Esophagus squamous epithelium (tissue), 5 donors: ENCODE results near the gene SCAPER. TPM values are rescaled to one million over a fixed set of nuclear protein-coding genes. Genes with fewer than 3 reads are reported as not detected.

Experiments used
- DNase-seq: peaks from one replicate; lab custom pipeline; 2025; lab: John Stamatoyannopoulos, UW
- H3K27ac ChIP-seq, 4 donors: fragments of 200-600 bp; sonication (generic); one replicate each; pipeline ENCODE4 v1.5.1; 2016 to 2019; ENCODE audit warnings: mild to moderate bottlenecking in 1 of 4
- H3K27me3 ChIP-seq, 4 donors: fragments of 200-600 bp; sonication (generic); 1 replicate in 3 of 4; 2 replicates in 1 of 4; pipeline versions ENCODE4 v1.5.1 to v1.6.0; 2017 to 2021; ENCODE audit warnings: antibody characterized with exemption in 1 of 4
- H3K36me3 ChIP-seq, 3 donors: fragments of 200-600 bp; sonication (generic); one replicate each; pipeline ENCODE4 v1.5.1; 2016 to 2019
- H3K4me1 ChIP-seq, 3 donors: fragments of 200-600 bp; sonication (generic); one replicate each; pipeline ENCODE4 v1.5.1; 2017 to 2019
- H3K4me3 ChIP-seq, 4 donors: fragments of 200-600 bp; sonication (generic); 1 replicate in 3 of 4; 2 replicates in 1 of 4; pipeline ENCODE4 v1.5.1; 2016 to 2019; ENCODE audit warnings: mild to moderate bottlenecking in 2 of 4, moderate library complexity in 1 of 4
- H3K9me3 ChIP-seq, 3 donors: fragments of 200-600 bp; sonication (generic); one replicate each; pipeline ENCODE4 v1.5.1; 2016 to 2019
- POLR2A ChIP-seq, 4 donors: fragments of 450-650 bp; IDR thresholded peaks; one replicate each; pipeline ENCODE4 v1.6.1; 2017; ENCODE audit warnings: antibody characterized with exemption in 4 of 4, mild to moderate bottlenecking in 4 of 4, moderate library complexity in 3 of 4
- WGBS, 2 donors: methylation state at CpG; one replicate each; pipeline ENCODE4 v1.1.5; 2018; 5-methylcytosine and 5-hydroxymethylcytosine counted together
- intact Hi-C: fragments of 100-400 bp; cut with DNase I; formaldehyde crosslinking; loops from one replicate; pipeline ENCODE4 v1.15.0; 2022
- total RNA-seq, 4 donors: library from RNA; depleted of rRNA; stranded (reverse); fragments of >200 nt; gene quantifications; one replicate each; pipeline ENCODE4 v1.1.0, GENCODE V29; 2016
- TF ChIP-seq, protein P1 (sequence below), 6 experiments: fragments of 450-650 bp in 4 of 6; fragments of 200-600 bp in 2 of 6; sonication (generic) in 2 of 6; IDR thresholded peaks; one replicate each; pipeline ENCODE4 v1.5.1; 2016 to 2019; ENCODE audit warnings: antibody characterized with exemption in 6 of 6, mild to moderate bottlenecking in 4 of 6, moderate library complexity in 4 of 6
- donor health status: DM: yes; HTN: yes; CAD: no.

SCAPER gene
- total RNA-seq, 4 donors from 2014 or later = 18.3 to 30.1 (median 25.3) TPM

DNA sequence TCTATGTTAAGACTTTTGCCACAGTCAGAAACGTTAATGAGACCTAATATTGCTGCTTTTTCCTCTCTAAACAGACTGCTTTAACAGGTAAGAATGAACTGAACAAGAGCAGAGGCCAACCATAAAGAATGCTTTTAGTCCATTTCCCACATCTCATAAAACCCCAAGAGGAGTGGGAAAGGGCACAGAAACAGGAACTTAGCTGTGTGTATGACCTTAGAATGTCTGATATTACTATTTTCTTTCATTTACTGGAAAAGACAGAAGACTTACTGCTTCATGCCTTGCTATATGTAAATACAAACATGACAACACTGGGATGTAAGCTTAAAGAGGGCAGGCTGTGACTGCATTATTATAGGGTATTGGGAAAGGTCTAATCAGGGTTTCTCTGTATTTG is 453.6 kb downstream of the SCAPER start:
- TF ChIP-seq, protein P1, sequence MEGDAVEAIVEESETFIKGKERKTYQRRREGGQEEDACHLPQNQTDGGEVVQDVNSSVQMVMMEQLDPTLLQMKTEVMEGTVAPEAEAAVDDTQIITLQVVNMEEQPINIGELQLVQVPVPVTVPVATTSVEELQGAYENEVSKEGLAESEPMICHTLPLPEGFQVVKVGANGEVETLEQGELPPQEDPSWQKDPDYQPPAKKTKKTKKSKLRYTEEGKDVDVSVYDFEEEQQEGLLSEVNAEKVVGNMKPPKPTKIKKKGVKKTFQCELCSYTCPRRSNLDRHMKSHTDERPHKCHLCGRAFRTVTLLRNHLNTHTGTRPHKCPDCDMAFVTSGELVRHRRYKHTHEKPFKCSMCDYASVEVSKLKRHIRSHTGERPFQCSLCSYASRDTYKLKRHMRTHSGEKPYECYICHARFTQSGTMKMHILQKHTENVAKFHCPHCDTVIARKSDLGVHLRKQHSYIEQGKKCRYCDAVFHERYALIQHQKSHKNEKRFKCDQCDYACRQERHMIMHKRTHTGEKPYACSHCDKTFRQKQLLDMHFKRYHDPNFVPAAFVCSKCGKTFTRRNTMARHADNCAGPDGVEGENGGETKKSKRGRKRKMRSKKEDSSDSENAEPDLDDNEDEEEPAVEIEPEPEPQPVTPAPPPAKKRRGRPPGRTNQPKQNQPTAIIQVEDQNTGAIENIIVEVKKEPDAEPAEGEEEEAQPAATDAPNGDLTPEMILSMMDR (IDR thresholded peaks at IDR 0.05) = no peak
- no peak for TF ChIP-seq POLR2A (IDR thresholded peaks at IDR 0.05)
- 38 to 44% methylated on average over 1 of the region's 1 CpG for WGBS, 2 donors

DNA sequence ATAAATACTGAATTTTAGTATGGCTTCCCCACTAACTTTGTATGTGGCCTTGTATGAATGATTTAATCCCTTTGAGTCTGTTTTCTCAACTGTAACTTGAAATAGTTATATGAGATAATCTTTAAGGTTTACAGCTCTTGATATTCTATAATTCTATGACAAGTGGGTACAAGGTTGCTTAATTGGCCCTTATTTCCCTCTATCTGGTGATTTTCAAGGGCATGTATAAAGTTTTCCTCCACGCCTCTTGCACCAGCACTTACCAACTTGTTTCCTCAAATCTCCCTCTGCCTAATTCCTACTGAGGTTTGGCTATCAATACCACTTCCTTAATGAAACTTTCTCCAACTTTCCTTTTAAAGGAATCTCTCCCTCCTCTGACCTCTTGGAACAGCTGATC is 455.7 kb downstream of the SCAPER start:
- intact Hi-C loops = no loop called here
- Histone ChIP-seq H3K9me3 (no peaks in the 10 kb centered on the region), H3K27ac (no peak overlapping the region), H3K36me3 (no peaks in the 10 kb centered on the region), H3K4me3 (no peak overlapping the region), H3K27me3 (no peaks in the 10 kb centered on the region), H3K4me1 (no peaks in the 10 kb centered on the region)
- DNase-seq = no peak
- 83 to 96% methylated on average over 1 of the region's 1 CpG for WGBS, 2 donors
- TF ChIP-seq POLR2A (IDR thresholded peaks at IDR 0.05) = no peak
- TF ChIP-seq, protein P1 (IDR thresholded peaks at IDR 0.05) = no peak

More for the DNA sequence above, 453.6 kb downstream of the SCAPER start:
- Histone ChIP-seq H3K9me3 (no peaks in the 10 kb centered on the region), H3K4me3 (no peak overlapping the region), H3K4me1 (no peaks in the 10 kb centered on the region), H3K36me3 (no peaks in the 10 kb centered on the region), H3K27ac (no peak overlapping the region), H3K27me3 (no peaks in the 10 kb centered on the region)
- DNase-seq = no peak
- intact Hi-C loops = no loop called here

DNA sequence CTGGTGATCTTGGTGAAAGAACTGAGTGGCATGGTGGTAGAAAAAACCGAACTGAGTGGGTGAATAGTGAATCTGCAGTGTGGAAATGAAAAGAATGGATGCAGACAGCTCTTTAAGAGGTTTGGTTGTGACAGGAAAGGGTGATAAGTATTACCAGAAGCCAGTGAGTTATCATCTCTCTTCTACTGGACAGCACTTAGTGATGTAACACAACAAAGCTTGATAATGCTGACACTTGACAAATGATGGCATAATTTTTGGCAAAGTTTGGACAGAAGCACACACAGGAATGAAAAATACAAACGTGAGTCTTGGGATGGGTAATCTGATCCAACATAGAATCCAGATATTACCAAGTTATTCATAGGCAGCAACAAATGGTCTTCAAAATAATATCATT is 456.4 kb downstream of the SCAPER start:
- intact Hi-C loops = no loop called here
- Histone ChIP-seq H3K36me3 (no peaks in the 10 kb centered on the region), H3K4me3 (no peak overlapping the region), H3K9me3 (no peaks in the 10 kb centered on the region), H3K27ac (no peak overlapping the region), H3K27me3 (no peaks in the 10 kb centered on the region), H3K4me1 (no peaks in the 10 kb centered on the region)
- no peak for TF ChIP-seq POLR2A (IDR thresholded peaks at IDR 0.05)
- TF ChIP-seq, protein P1 (IDR thresholded peaks at IDR 0.05) = no peak
- WGBS, 2 donors = 53 to 60% methylated on average over 2 of the region's 2 CpGs
- DNase-seq = no peak

DNA sequence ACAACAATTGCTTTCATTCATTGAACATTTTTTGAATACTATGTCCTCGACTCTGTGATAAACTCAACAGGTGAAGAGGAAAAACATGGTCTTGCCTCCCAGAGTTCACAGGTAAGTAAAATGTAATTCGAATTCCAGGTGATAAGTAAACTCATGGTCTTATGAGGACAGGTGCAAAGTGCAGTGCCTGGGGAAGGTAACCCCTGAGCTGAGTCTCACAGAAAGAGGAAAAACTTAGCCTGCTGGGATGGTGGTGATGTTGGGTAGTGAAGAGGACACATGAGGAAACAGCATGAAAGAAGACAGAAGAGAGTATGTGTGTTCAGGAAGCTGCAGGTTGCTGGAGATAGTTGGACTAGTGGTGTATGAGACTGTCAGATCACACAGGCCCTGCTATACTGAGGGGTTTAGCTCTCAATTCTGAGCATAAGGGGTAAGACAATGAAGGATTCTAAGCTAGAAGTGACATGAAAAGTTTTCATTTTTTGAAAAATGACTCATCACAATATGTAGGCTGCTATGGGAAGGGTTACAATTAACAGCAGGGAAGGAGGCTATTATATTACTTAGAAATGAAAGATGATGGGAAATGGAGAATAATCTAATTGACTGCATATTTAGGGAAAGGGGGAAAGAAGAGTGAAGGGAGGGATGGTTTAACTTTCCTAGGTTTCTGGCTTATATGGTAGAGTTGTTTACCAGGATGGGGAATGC is 457.3 kb downstream of the SCAPER start:
- no peak overlapping the region for H3K4me3 ChIP-seq
- no peaks in the 10 kb centered on the region for H3K36me3 ChIP-seq
- H3K27me3 ChIP-seq = no peaks in the 10 kb centered on the region
- intact Hi-C loops = no loop called here
- no peak for DNase-seq
- H3K9me3 ChIP-seq = no peaks in the 10 kb centered on the region
- H3K27ac ChIP-seq = no peak overlapping the region
- 74 to 90% methylated on average over 2 of the region's 2 CpGs for WGBS, 2 donors
- H3K4me1 ChIP-seq = no peaks in the 10 kb centered on the region
- TF ChIP-seq, protein P1 (IDR thresholded peaks at IDR 0.05) = no peak
- TF ChIP-seq POLR2A (IDR thresholded peaks at IDR 0.05) = no peak

DNA sequence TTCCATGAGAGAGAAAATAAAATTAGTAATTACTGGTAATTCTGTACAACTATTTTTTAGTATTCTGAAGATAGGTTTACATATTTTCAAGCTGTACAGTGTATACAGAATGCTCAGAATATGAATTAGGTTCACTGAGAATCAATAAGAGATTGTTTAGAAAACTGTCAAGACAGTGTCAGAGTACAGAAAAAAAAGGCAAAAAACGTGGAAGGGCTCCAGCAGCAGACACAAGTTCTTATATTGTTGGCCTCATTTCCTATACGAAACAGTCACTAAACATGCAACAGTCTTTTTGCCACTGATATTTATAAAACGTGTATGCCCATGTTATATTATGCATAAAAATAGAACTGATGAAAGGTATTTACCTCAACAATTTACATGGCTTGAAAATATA is 464.7 kb downstream of the SCAPER start:
- Histone ChIP-seq H3K4me1 (no peaks in the 10 kb centered on the region), H3K36me3 (no peaks in the 10 kb centered on the region), H3K27ac (no peak overlapping the region), H3K4me3 (no peak overlapping the region), H3K27me3 (no peaks in the 10 kb centered on the region), H3K9me3 (no peaks in the 10 kb centered on the region)
- TF ChIP-seq POLR2A (IDR thresholded peaks at IDR 0.05) = no peak
- TF ChIP-seq, protein P1 (IDR thresholded peaks at IDR 0.05) = no peak
- WGBS, 2 donors = 54 to 58% methylated on average over 3 of the region's 3 CpGs
- DNase-seq = no peak
- intact Hi-C loops = no loop called here
